Right ventricle myocardium inferior (tissue), 1 donor: Measurements from ENCODE around the gene DIS3. TPM values are rescaled to one million over a fixed set of nuclear protein-coding genes. Genes with fewer than 3 reads are reported as not detected.
"Not testable (repeated sequence)": the region's sequence is repeated elsewhere in the genome, so short reads cannot be mapped to it uniquely, and the experiment has no call there.

Source experiments
- ATAC-seq: fragments of 200-7000 bp; cut with Tn5 transposase; one replicate; pipeline ENCODE4 v1.9.1; 2020; ENCODE audit warnings: mild to moderate bottlenecking, moderate library complexity
- DNase-seq: peaks from one replicate; pipeline ENCODE4 v3.0.0; 2021; ENCODE audit errors: missing footprints
- intact Hi-C: fragments of 100-400 bp; cut with DNase I; formaldehyde crosslinking; loops from one replicate; pipeline ENCODE4 v1.11.0; 2022
- total RNA-seq: library from RNA; stranded (reverse); fragmentation: NEBNext Ultra II Directional; extraction: Animal tissue kit (Norgen Biotek cat#: 25700); gene quantifications from one replicate; pipeline ENCODE4 v1.2.1, GENCODE V29; 2021
- donor health status: DM: no; HTN: yes; CAD: no; lungs with severe emphysema.

DIS3 gene
- total RNA-seq, 1 donor from 2014 or later = 14.8 TPM

DNA sequence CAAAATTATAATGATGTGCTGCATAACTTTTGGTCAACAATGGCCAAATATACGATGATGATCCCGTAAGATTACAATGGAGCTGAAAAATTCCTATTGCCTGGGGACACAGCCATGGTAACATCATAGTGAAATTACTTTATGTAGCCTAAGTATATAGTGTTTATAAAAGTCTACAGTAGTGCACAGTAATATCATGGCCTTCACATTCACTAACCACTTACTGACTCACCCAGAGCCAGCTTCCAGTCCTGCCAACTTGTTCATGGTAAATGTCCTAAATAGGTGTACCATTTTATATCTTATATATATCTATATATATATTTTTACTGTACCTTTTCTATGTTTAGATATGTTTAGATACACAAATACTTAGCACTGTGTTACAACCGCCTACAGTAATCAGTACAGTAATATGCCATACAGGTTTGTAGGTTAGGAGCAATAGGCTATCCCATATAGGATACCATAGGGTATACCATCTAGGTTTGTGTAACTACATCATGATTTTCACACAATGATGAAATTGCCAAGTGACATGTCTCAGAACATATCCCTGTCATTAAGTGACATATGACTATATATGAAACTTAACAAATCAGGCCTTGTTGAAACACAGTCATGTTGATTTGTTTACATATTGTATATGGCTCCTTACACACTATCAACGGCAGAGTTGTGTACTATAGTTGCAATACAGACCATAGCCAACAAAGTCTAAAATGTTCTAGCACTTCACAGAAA lies 23.7 kb downstream of the DIS3 start:
- DNase-seq = no peak
- intact Hi-C loops = no loop called here
- no peak for ATAC-seq

DNA sequence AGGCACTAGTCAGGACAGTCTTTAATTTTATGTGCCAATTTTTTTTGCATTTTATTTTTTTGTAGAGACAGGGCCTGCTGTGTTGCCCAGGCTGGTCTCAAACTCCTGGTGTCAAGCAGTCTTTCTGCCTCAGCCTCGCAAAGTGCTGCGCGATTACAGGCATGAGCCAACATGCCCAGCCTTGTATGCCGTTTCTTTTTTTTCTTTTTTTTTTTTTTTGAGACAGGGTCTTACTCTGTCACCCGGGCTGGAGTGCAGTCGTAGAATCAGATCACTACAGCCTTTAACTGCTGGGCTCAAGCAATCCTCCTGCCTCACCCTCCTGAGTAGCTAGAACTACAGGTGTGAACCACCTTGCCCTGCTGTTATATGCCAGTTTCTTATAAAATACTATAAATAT lies 27.6 kb downstream of the DIS3 start:
- DNase-seq = no peak
- ATAC-seq = no peak

DNA sequence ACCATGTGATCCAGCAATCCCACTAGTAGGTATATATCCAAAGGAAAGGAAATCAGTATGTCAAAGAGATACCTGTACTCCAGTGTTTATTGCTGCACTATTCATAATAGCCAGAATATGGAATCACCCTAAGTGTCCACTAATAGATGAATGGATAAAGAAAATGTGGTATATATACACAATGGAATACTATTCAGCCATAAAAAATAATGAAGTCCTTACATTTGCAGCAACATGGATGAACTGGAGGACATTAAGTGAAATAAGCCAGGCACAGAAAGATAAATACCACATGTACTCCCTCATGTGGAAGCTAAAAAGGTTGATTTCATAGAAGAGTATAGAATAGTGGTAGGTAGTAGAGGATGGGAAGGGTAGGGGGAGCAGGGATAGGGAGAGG lies 30.5 kb downstream of the DIS3 start:
- intact Hi-C loops = no loop called here
- ATAC-seq = no peak
- DNase-seq = no peak

More for the DNA sequence above, 27.6 kb downstream of the DIS3 start:
- intact Hi-C loops = no loop called here

DNA sequence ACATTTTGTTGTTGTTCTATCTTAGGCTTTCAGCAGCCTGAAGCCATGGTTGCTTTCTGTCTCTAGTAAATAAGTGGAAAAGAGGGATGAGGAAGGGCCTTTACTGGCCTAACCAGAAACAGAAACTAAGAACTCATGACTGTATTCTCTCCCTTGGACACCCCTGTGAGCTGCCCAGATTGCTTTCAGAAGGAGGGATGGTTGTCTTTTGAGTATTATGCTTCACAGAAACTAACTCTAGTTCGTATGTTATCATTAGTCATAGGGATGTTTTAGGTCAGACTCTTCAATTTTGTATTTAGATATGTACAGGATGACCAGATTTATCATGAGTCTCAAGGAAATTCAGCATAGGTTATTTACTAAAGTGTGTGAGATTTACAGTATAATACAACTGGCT lies 36.4 kb downstream of the DIS3 start:
- no peak for ATAC-seq
- intact Hi-C loops = no loop called here

DNA sequence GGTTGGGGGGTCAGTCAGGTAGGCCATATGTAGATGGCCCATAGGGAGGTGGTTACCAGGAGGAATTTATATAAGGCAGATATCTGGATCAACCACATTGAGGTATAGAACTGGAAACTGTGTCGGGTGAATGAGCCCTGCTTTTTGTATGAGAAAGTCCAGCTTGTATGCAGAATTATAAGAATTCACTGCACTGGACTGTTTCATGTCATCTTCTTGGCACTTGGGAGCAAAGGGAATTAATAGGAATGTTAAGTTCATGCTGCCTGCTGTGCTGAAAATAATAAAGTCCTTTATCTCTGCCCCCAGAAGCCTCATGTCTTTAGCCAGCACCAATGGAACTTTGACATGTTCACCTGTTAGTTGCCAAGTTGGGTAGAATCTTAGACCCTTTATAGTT lies 41.7 kb downstream of the DIS3 start:
- ATAC-seq = no peak
- DNase-seq = no peak
- intact Hi-C loops = no loop called here

More for the DNA sequence above, 36.4 kb downstream of the DIS3 start:
- DNase-seq = no peak

DNA sequence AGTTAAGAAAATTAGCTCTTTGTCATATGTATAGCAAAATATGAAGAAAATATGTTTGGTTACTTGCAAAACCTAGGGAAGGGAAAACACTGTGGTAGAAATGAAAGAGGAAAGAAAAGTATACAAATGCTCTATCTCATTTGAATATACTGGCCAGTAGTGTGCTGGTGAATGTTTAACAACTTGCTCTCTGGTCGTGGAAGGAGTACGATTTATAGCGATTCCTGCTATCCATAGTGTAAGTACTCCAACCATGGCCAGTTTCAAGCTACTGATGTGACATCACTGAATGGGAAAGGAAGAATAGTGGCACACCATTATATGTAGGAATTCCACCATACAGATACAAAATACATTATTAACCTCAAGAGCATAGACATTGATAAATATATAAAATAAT lies 44.7 kb downstream of the DIS3 start:
- intact Hi-C loops = no loop called here
- DNase-seq (no peak), ATAC-seq (no peak)

DNA sequence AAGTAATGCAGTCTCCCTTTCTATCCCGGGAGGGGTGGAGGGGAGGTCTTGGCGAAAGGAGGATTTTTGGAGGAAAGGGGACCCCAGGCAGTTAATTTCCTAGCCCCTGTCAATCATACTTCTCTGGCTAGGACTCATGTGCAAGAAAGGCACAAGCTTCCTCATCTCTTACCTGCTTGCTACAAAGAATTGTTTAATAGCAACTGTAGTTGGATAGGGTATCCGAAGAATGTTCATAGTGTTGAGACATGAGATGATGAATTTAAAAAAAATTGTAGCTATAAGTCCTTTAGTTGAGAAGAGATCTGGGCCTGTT lies 53.5 kb downstream of the DIS3 start:
- intact Hi-C loops = no loop called here
- no peak for DNase-seq
- ATAC-seq = no peak

DNA sequence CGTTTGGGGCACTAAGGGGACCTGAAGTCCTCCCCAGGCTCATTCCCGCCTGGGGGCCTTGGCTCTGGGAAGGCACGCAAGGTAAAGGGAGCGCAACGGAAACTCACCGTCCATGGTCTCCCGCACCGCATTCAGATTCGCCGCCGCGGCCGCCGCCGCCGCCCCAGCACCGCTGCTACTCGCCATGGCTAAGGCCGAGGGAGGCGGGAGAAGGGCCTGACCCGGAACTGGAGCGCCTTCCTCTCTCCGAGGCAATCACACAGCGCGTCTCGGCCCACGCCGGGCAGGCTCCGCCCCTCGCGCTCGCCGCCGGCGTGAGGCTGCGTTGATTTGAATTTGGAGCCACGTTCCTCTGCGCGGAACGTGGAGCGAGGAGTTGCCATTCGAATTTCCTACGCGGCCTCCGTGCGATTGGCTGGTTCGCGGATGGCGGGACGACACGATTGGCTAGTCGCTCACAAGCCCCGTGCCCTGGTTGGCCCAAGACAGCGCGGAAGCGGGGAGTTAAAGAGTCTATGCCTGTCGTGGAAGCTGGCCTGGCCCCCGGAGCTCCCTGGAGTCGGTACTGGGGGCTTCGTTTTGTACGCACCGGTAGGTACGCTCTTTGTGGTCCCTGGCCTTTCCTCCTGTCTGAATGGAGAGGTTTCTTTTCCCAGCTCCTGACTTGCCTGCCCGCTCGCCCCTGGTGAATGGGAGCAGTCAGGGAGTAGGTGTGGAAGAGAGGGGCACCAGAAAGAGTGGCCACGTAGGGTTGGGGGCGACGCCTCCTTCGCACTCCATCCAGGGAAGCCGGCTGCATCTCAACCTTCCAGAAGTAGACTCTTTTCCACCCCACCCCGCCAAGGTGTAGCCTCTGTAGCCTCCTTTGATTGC lies 54.0 kb downstream of the DIS3 start, which contains the start of the genes BORA and MZT1:
TSS of gene BORA (plus strand) at position 507 of the 873 bp plus-strand sequence. CDS start 1,018 bp downstream, outside the sequence.
TSS of gene MZT1 (minus strand) at position 213 of the 873 bp plus-strand sequence. CDS start at position 186, 27 bp downstream.
- peak; percentile 98 for DNase-seq
- intact Hi-C loops = loop anchor here (1.0 kb wide), 1 partner anchor 55 kb away; the partner anchor contains the start of gene PIBF1
- peak; percentile 99 for ATAC-seq

DNA sequence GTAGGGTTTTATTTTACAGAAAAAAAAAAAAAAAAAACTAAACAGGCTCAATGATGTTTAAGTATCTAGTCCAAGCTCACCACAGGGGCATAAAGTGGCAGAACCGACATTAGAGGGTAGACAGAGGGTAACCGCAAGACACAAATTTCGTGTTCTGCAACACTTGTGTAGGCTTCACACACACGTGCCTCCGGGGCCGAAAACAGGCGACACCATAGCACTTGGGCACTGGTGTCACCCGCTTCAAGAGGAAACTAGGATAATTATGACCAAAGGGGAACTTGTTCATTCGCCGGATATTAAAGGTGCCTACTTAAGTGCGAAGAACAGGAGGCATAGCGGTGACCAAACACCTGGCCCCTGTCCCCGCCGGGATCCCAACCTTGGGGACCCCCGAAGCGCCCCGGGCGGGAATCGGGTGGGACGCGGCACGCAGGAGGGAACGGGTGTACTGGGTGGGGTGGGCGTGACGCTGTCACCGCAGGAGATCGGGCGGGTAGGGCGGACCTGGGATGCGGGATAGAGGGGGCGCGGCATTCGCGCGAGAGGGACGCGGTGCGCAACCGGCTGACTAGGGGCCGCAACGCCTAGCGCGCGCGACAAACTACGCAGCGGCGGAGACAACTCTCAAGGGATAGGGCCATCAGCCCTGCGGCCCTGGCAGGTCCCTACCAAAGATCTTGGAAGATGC lies 54.8 kb downstream of the DIS3 start:
- DNase-seq (peak; percentile 74), ATAC-seq (peak; percentile 29)

DNA sequence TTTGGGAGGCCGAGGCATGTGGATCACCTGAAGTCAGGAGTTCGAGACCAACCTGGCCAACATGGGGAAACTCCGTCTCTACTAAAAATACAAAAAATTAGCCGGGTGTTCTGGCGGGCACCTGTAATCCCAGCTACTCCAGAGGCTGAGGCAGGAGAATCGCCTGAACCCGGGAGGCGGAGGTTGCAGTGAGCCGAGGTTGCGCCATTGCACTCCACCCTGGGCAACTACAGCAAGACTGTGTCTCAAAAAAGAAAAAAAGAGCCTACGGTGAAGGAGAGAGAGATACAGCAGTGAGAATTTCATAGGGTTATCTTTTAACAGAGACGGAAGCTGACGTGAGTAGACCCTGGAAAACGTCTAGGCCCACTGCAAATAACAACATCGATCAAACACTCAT lies 55.5 kb downstream of the DIS3 start:
- ATAC-seq, intact Hi-C loops, DNase-seq: not testable (repeated sequence)

More for the DNA sequence above, 54.8 kb downstream of the DIS3 start:
- intact Hi-C loops = loop anchor here (1.0 kb wide), 1 partner anchor 55 kb away; the partner anchor contains the start of gene PIBF1

DNA sequence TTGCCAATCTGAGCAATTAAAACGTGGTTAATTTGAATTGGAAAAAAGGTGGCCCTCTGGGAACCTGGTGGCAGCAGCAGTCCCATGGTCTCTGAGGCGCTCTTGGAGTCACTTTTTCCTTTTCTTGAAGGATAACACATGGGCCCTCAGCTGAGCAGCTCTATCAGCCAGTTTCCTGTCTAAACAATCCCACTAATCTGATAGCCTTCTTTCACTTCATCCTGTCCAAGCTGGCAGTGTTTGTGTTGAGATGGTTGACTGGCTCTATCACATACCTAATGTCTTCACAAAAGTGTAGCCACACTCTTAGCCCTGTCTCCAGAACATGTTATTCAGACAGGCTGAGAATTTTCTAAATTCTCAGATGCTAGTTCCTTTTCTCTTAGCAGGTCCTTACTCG lies 64.9 kb downstream of the DIS3 start:
- ATAC-seq = no peak
- intact Hi-C loops = no loop called here
- no peak for DNase-seq

Other genes with a start within 250 kb of the DIS3 start
- 6.6 TPM for gene MZT1, start 54.3 kb downstream of the DIS3 start, total RNA-seq
- 0.62 TPM for gene BORA, start 54.0 kb downstream of the DIS3 start, total RNA-seq
- gene PIBF1, start 233 bp upstream of the DIS3 start, total RNA-seq = 16.3 TPM